ENCODE results near the gene DLGAP1.
"Not testable (repeated sequence)": the region's sequence is repeated elsewhere in the genome, so short reads cannot be mapped to it uniquely, and the experiment has no call there.

Gene DLGAP1

GRCh38 chr18:4455113-4455811, at the start of gene DLGAP1:
DLGAP1 (minus strand) TSS chr18:4455307.
- peak; percentile 3 for DNase-seq

GRCh38 chr18:4494703-4495284, 39.7 kb upstream of the DLGAP1 start:
- DNase-seq = not testable (repeated sequence)

GRCh38 chr18:4468511-4468910, 13.4 kb upstream of the DLGAP1 start:
- DNase-seq = no peak

GRCh38 chr18:4454537-4455112, 482 bp downstream of the DLGAP1 start:
- DNase-seq = no peak

GRCh38 chr18:4453874-4454536, 1.1 kb downstream of the DLGAP1 start:
- no peak for DNase-seq

- DNase-seq = no peak
Observed at GRCh38 chr18:4453567-4453873, 1.6 kb downstream of the DLGAP1 start.

GRCh38 chr18:4450065-4450658, 4.9 kb downstream of the DLGAP1 start:
- DNase-seq = no peak

- DNase-seq = no peak
Observed at GRCh38 chr18:4445902-4446301, 9.2 kb downstream of the DLGAP1 start.

- no peak for DNase-seq
Observed at GRCh38 chr18:4444306-4444705, 10.8 kb downstream of the DLGAP1 start.

- DNase-seq = no peak
Observed at GRCh38 chr18:4441098-4441497, 14.0 kb downstream of the DLGAP1 start.

- DNase-seq = no peak
Observed at GRCh38 chr18:4438938-4439337, 16.2 kb downstream of the DLGAP1 start.

GRCh38 chr18:4433717-4434116, 21.4 kb downstream of the DLGAP1 start:
- DNase-seq = no peak

GRCh38 chr18:4430836-4431235, 24.3 kb downstream of the DLGAP1 start:
- no peak for DNase-seq

- no peak for DNase-seq
Observed at GRCh38 chr18:4417714-4418113, 37.4 kb downstream of the DLGAP1 start.

- DNase-seq = no peak
Observed at GRCh38 chr18:4416976-4417375, 38.1 kb downstream of the DLGAP1 start.

- DNase-seq = no peak
Observed at GRCh38 chr18:4412286-4412685, 42.8 kb downstream of the DLGAP1 start.

- DNase-seq = no peak
Observed at GRCh38 chr18:4406856-4407255, 48.3 kb downstream of the DLGAP1 start.

- DNase-seq = no peak
Observed at GRCh38 chr18:4405965-4406364, 49.1 kb downstream of the DLGAP1 start.

GRCh38 chr18:4403836-4404235, 51.3 kb downstream of the DLGAP1 start:
- DNase-seq = no peak

- no peak for DNase-seq
Observed at GRCh38 chr18:4400911-4401310, 54.2 kb downstream of the DLGAP1 start.

GRCh38 chr18:4399929-4400328, 55.2 kb downstream of the DLGAP1 start:
- DNase-seq = no peak

GRCh38 chr18:4394700-4395099, 60.4 kb downstream of the DLGAP1 start:
- no peak for DNase-seq

GRCh38 chr18:4391859-4392258, 63.2 kb downstream of the DLGAP1 start:
- no peak for DNase-seq

- no peak for DNase-seq
Observed at GRCh38 chr18:4385876-4386275, 69.2 kb downstream of the DLGAP1 start.
